IMR-90 (cell line): ENCODE measurements around the gene DUSP9. TPM values are rescaled to one million over a fixed set of nuclear protein-coding genes. Genes with fewer than 3 reads are reported as not detected.

Experiments used
- ATAC-seq: fragments of 200-7000 bp; cut with Tn5 transposase; 2 replicates; pipeline ENCODE4 v1.9.1; 2020; ENCODE audit warnings: low read depth, mild to moderate bottlenecking, moderate library complexity
- BruUV-seq: library from RNA; stranded (reverse); fragments of 400-500 nt; replicated peaks from 2 replicates; lab custom pipeline; 2021; lab: Mats Ljungman, UMichigan
- CTCF ChIA-PET: fragments of 300-600 bp; formaldehyde crosslinking; extraction: SDS; loops from one replicate; lab custom pipeline; 2021; ENCODE audit warnings: antibody characterized with exemption; lab: Yijun Ruan, JAX
- POLR2A ChIA-PET: fragments of 300-600 bp; sonication (Branson Sonifier 250); formaldehyde crosslinking; loops from one replicate; lab custom pipeline; 2022; ENCODE audit warnings: antibody characterized with exemption; ENCODE audit not compliant: unreplicated experiment; lab: Charles Lee
- DNase-seq: peaks from one replicate; pipeline ENCODE4 v3.0.0; 2013
- H2AFZ ChIP-seq: replicated peaks from 2 replicates; pipeline ENCODE3; 2013; ENCODE audit warnings: low read length, mild to moderate bottlenecking; ENCODE audit not compliant: poor library complexity
- H2AK5ac ChIP-seq: 2 replicates; pipeline ENCODE4 v1.6.1; 2013; ENCODE audit warnings: low read depth, low read length, inconsistent platforms
- H2AK9ac ChIP-seq: replicated peaks from 2 replicates; pipeline ENCODE3; 2013; ENCODE audit warnings: mild to moderate bottlenecking, low read depth, low read length, moderate library complexity; ENCODE audit not compliant: poor library complexity
- H2BK120ac ChIP-seq: 2 replicates; pipeline ENCODE4 v1.6.1; 2013; ENCODE audit warnings: low read depth, low read length, inconsistent platforms
- H2BK15ac ChIP-seq: 3 replicates; pipeline ENCODE4 v1.6.1; 2013; ENCODE audit warnings: low read depth, low read length, inconsistent platforms
- H2BK20ac ChIP-seq: 2 replicates; pipeline ENCODE4 v1.6.1; 2013; ENCODE audit warnings: low read depth, mild to moderate bottlenecking, inconsistent platforms, low read length, moderate library complexity
- H2BK5ac ChIP-seq: 2 replicates; pipeline ENCODE4 v1.6.1; 2013; ENCODE audit warnings: mild to moderate bottlenecking, low read depth, low read length, inconsistent platforms; ENCODE audit not compliant: poor library complexity, severe bottlenecking
- H3K14ac ChIP-seq: replicated peaks from 2 replicates; pipeline ENCODE4 v1.6.1; 2013; ENCODE audit warnings: low read depth, low read length, inconsistent platforms
- H3K18ac ChIP-seq: 2 replicates; pipeline ENCODE4 v1.6.1; 2013; ENCODE audit warnings: low read depth, low read length, control low read depth
- H3K23ac ChIP-seq: 2 replicates; pipeline ENCODE4 v1.6.1; 2013; ENCODE audit warnings: low read depth, low read length, inconsistent platforms
- H3K27ac ChIP-seq: 2 replicates; pipeline ENCODE4 v1.5.1; 2013; ENCODE audit warnings: mild to moderate bottlenecking, control low read depth, low read length; ENCODE audit not compliant: insufficient read depth
- H3K27me3 ChIP-seq: 2 replicates; pipeline ENCODE4 v1.6.1; 2013; ENCODE audit warnings: low read length; ENCODE audit not compliant: control insufficient read depth, insufficient read depth
- H3K36me3 ChIP-seq: 2 replicates; pipeline ENCODE4 v1.6.1; 2013; ENCODE audit warnings: low read length, mixed read lengths; ENCODE audit not compliant: control insufficient read depth, insufficient read depth
- H3K4ac ChIP-seq: 2 replicates; pipeline ENCODE4 v1.6.1; 2013; ENCODE audit warnings: low read depth, low read length, inconsistent platforms
- H3K4me1 ChIP-seq: 2 replicates; pipeline ENCODE4 v1.6.1; 2013; ENCODE audit warnings: low read length, mixed read lengths; ENCODE audit not compliant: control insufficient read depth, insufficient read depth
- H3K4me2 ChIP-seq: 2 replicates; pipeline ENCODE4 v1.6.1; 2013; ENCODE audit warnings: low read depth, mild to moderate bottlenecking, control low read depth, low read length, moderate library complexity
- H3K4me3 ChIP-seq: 2 replicates; pipeline ENCODE4 v1.5.1; 2013; ENCODE audit warnings: low read depth, mild to moderate bottlenecking, control low read depth, low read length, moderate library complexity; ENCODE audit not compliant: insufficient read depth
- H3K56ac ChIP-seq: 2 replicates; pipeline ENCODE4 v1.6.1; 2013; ENCODE audit warnings: low read length, inconsistent platforms; ENCODE audit not compliant: insufficient read depth; ENCODE audit errors: extremely low read depth
- H3K79me1 ChIP-seq, 2 experiments: 2 replicates each; pipeline ENCODE4 v1.6.1; 2013; ENCODE audit warnings: low read length in 2 of 2, inconsistent platforms in 1 of 2, low read depth in 1 of 2
- H3K9ac ChIP-seq: 2 replicates; pipeline ENCODE4 v1.6.1; 2013; ENCODE audit warnings: low read depth, low read length, control low read depth
- H3K9me1 ChIP-seq: 2 replicates; pipeline ENCODE4 v1.6.1; 2013; ENCODE audit warnings: low read length, inconsistent platforms; ENCODE audit not compliant: insufficient read depth
- H3K9me3 ChIP-seq: 2 replicates; pipeline ENCODE4 v1.6.1; 2013; ENCODE audit warnings: low read length; ENCODE audit not compliant: control insufficient read depth, insufficient read depth
- H4K20me1 ChIP-seq: 2 replicates; pipeline ENCODE4 v1.6.1; 2013; ENCODE audit warnings: low read length, inconsistent platforms; ENCODE audit not compliant: insufficient read depth
- H4K5ac ChIP-seq: 2 replicates; pipeline ENCODE4 v1.6.1; 2013; ENCODE audit warnings: mild to moderate bottlenecking, low read depth, low read length, control low read depth
- H4K8ac ChIP-seq, 2 experiments: 2 replicates each; pipeline ENCODE4 v1.6.1; 2013; ENCODE audit warnings: low read depth in 2 of 2, low read length in 2 of 2, control low read depth in 1 of 2, inconsistent platforms in 1 of 2
- H4K91ac ChIP-seq: 2 replicates; pipeline ENCODE4 v1.6.1; 2013; ENCODE audit warnings: low read depth, low read length, inconsistent platforms; ENCODE audit not compliant: insufficient read depth
- CEBPB ChIP-seq: IDR thresholded peaks from 2 replicates; pipeline ENCODE4 v1.6.1; 2012; ENCODE audit warnings: low read depth, low read length, improper control_type of control experiment
- CHD1 ChIP-seq: IDR thresholded peaks from 2 replicates; pipeline ENCODE4 v1.6.1; 2012; ENCODE audit warnings: low read depth, low read length, improper control_type of control experiment
- MAFK ChIP-seq: IDR thresholded peaks from 2 replicates; pipeline ENCODE4 v1.6.1; 2012; ENCODE audit warnings: low read depth, low read length, improper control_type of control experiment
- RCOR1 ChIP-seq: IDR thresholded peaks from 2 replicates; pipeline ENCODE4 v1.6.1; 2012; ENCODE audit warnings: mild to moderate bottlenecking, low read length, improper control_type of control experiment; ENCODE audit not compliant: insufficient replicate concordance
- RFX5 ChIP-seq: IDR thresholded peaks from 2 replicates; pipeline ENCODE4 v1.8.0; 2012; ENCODE audit warnings: low read depth, mild to moderate bottlenecking, low read length, moderate library complexity
- WGBS, 2 experiments: methylation state at CpG; one replicate each; pipeline versions ENCODE4 v1.1.5 to v1.1.7; 2013; ENCODE audit warnings: missing lambda C conversion rate in 2 of 2; ENCODE audit not compliant: insufficient read length in 1 of 2; ENCODE audit errors: extremely low coverage in 2 of 2; 5-methylcytosine and 5-hydroxymethylcytosine counted together
- dilution Hi-C: fragments of 300-500 bp; cut with HindIII; formaldehyde crosslinking; loops from one replicate; pipeline ENCODE4 v1.14.3; 2018; ENCODE audit warnings: low sequenced_read_pairs; ENCODE audit not compliant: unreplicated experiment
- in situ Hi-C: fragments of 300-500 bp; cut with MboI; formaldehyde crosslinking; loops from 3 replicates; pipeline ENCODE4 v1.14.3; 2019; ENCODE audit warnings: low sequenced_read_pairs, inconsistent platforms, mixed read lengths
- intact Hi-C: fragments of 100-400 bp; cut with micrococcal nuclease; formaldehyde crosslinking; loops from 2 replicates; pipeline ENCODE4 v1.10.0; 2022
- polyA plus RNA-seq, 3 experiments: library from polyadenylated mRNA; depleted of rRNA; stranded (reverse); fragments of >200 nt; gene quantifications; 2 replicates each; pipeline ENCODE4 v1.2.3, GENCODE V29; 2012; ENCODE audit warnings: low replicate concordance in 1 of 3
- total RNA-seq: library from RNA; depleted of rRNA; stranded (reverse); fragments of >200 nt; gene quantifications from 2 replicates; pipeline ENCODE4 v1.2.3, GENCODE V29; 2012
- TF ChIP-seq, protein P1 (sequence below): conservative IDR thresholded peaks from 2 replicates; pipeline ENCODE4 v1.5.1; 2012; ENCODE audit warnings: mild to moderate bottlenecking, low read depth, low read length, improper control_type of control experiment
- TF ChIP-seq, protein P2 (sequence below): fragments of 150-350 bp; IDR thresholded peaks from 2 replicates; pipeline ENCODE4 v1.6.1; 2016; ENCODE audit warnings: low read depth, mild to moderate bottlenecking, low read length, moderate library complexity, borderline replicate concordance

The DUSP9 gene
- total and polyA plus RNA-seq, 2 of the 4 experiments (the other 2 are of a cell fraction): under 0.01 to 0.09 TPM

DNA sequence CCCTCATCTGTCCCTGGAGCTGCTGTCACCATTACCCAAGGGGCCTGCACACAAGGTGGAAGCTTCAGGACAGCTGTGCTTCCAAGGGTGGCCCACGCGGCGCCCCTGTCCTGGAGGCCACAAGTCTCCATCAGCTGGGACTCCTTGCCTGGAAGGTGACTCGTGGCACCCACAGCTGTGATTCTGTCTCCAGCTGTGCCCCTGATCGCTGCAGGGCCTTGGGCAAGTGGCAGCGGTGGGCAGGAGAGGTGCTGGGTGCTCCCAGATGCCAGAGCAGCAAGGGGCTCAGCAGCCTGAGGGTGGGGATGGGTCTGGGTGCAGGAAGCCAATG, 9.0 kb upstream of the DUSP9 start:
- Histone ChIP-seq H4K8ac (no peak overlapping the region), H2AK5ac (no peak overlapping the region), H2AK9ac (no peak overlapping the region), H3K9ac (no peak overlapping the region), H3K27me3 (peaks cover 33% of the 10 kb centered on the region), H4K5ac (no peak overlapping the region), H2BK20ac (no peak overlapping the region), H3K18ac (no peak overlapping the region), H3K56ac (no peak overlapping the region), H3K9me1 (no peaks in the 10 kb centered on the region), H3K23ac (no peak overlapping the region), H3K4me2 (no peak overlapping the region), H2BK120ac (no peak overlapping the region), H3K27ac (no peak overlapping the region), H3K9me3 (peaks cover 4% of the 10 kb centered on the region; the same call in 1 of the 2 replicates), H3K4me3 (no peak overlapping the region), H3K4ac (no peak overlapping the region), H4K20me1 (no peaks in the 10 kb centered on the region), H3K14ac (no peak overlapping the region), H2AFZ (no peak overlapping the region), H4K91ac (no peak overlapping the region), H2BK5ac (no peak overlapping the region), H3K36me3 (no peaks in the 10 kb centered on the region), H3K79me1 (no peaks in the 10 kb centered on the region), H3K4me1 (no peaks in the 10 kb centered on the region), H2BK15ac (no peak overlapping the region)
- WGBS, 2 experiments: 100% methylated on average over 3 of the region's 6 CpGs; no CpG with 5 or more reads in 1 of the 2 experiments
- ChIA-PET CTCF (no interaction called here), POLR2A (no interaction called here)
- in situ Hi-C loops (no loop called here), dilution Hi-C loops (no loop called here), intact Hi-C loops (no loop called here)
- ATAC-seq: no peak
- BruUV-seq: no TSS peak
- no peak for DNase-seq
- TF ChIP-seq, protein P1, sequence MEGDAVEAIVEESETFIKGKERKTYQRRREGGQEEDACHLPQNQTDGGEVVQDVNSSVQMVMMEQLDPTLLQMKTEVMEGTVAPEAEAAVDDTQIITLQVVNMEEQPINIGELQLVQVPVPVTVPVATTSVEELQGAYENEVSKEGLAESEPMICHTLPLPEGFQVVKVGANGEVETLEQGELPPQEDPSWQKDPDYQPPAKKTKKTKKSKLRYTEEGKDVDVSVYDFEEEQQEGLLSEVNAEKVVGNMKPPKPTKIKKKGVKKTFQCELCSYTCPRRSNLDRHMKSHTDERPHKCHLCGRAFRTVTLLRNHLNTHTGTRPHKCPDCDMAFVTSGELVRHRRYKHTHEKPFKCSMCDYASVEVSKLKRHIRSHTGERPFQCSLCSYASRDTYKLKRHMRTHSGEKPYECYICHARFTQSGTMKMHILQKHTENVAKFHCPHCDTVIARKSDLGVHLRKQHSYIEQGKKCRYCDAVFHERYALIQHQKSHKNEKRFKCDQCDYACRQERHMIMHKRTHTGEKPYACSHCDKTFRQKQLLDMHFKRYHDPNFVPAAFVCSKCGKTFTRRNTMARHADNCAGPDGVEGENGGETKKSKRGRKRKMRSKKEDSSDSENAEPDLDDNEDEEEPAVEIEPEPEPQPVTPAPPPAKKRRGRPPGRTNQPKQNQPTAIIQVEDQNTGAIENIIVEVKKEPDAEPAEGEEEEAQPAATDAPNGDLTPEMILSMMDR: no peak
- no peak for TF ChIP-seq RCOR1
- TF ChIP-seq, protein P2, sequence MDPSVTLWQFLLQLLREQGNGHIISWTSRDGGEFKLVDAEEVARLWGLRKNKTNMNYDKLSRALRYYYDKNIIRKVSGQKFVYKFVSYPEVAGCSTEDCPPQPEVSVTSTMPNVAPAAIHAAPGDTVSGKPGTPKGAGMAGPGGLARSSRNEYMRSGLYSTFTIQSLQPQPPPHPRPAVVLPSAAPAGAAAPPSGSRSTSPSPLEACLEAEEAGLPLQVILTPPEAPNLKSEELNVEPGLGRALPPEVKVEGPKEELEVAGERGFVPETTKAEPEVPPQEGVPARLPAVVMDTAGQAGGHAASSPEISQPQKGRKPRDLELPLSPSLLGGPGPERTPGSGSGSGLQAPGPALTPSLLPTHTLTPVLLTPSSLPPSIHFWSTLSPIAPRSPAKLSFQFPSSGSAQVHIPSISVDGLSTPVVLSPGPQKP: no peak
- TF ChIP-seq CEBPB: no peak
- TF ChIP-seq CHD1: no peak
- TF ChIP-seq MAFK: no peak
- no peak for TF ChIP-seq RFX5
